ENCODE data around the gene RGS4. TPM values are rescaled to one million over a fixed set of nuclear protein-coding genes. Genes with fewer than 3 reads are reported as not detected.
"Not testable (repeated sequence)": the region's sequence is repeated elsewhere in the genome, so short reads cannot be mapped to it uniquely, and the experiment has no call there.

RGS4 gene
- total and polyA plus RNA-seq, 2 of the 13 experiments (the other 11 are each of a cell fraction or from before 2014, with no cell fraction given): not detected

- TF ChIP-seq HINFP (CRISPR knock-in tag; IDR thresholded peaks at IDR 0.05; ENCODE audit: low read depth): no peak
- no peak for TF ChIP-seq HNF1B (CRISPR knock-in tag; IDR thresholded peaks at IDR 0.05)
- TF ChIP-seq CHCHD3 (CRISPR knock-in tag; IDR thresholded peaks at IDR 0.05): no peak
- no peak for TF ChIP-seq PHF5A (CRISPR knock-in tag; IDR thresholded peaks at IDR 0.05; ENCODE audit: low read depth, unreplicated experiment)
- no peak for TF ChIP-seq ATF7 (IDR thresholded peaks at IDR 0.05)
- no peak for TF ChIP-seq ATF7 (CRISPR knock-in tag; IDR thresholded peaks at IDR 0.05)
- no peak for TF ChIP-seq DNMT3B (CRISPR knock-in tag; conservative IDR thresholded peaks at IDR 0.05)
- no peak for TF ChIP-seq NBN (conservative IDR thresholded peaks at IDR 0.05)
These were observed 16.7 kb downstream of the RGS4 start (continued) for GRCh38 chr1:163085904-163086268.

GRCh38 chr1:163089117-163089516 is 20.0 kb downstream of the RGS4 start:
- CTCF ChIA-PET (ENCODE audit: low intra/inter-chr PET ratio, low total read pairs); H3K4me3 ChIP-seq (replicated peaks in 1 of 3; ENCODE audit: insufficient read depth in 1 of 3, low read depth in 2 of 3, low read length in 3 of 3); H3K79me2 ChIP-seq (ENCODE audit: insufficient read depth, low read length); H3K4me2 ChIP-seq (ENCODE audit: low read depth, low read length); H3K27ac ChIP-seq (ENCODE audit: extremely low read length, insufficient read depth, low read length); H3K27me3 ChIP-seq (ENCODE audit: control insufficient read depth in 1 of 2, insufficient read depth in 2 of 2, low read length in 2 of 2); FAIRE-seq; DNase-seq (ENCODE audit: low spot score); ATAC-seq; H3K36me3 ChIP-seq (replicated peaks in 1 of 2; ENCODE audit: control insufficient read depth in 1 of 2, insufficient read depth in 2 of 2, low read length in 2 of 2); H3K4me1 ChIP-seq (ENCODE audit: insufficient read depth, low read length); H3K9me3 ChIP-seq (ENCODE audit: low read length); intact Hi-C loops (cut with micrococcal nuclease; ENCODE audit: unreplicated experiment); BruUV-seq (replicated peaks); H3K9ac ChIP-seq (ENCODE audit: insufficient read depth, low read depth, low read length); POLR2A ChIA-PET; H2AFZ ChIP-seq (ENCODE audit: low read length); in situ Hi-C loops (cut with HindIII; ENCODE audit: extremely low pct_ligation_motif_present, low pct_unique_long_range_greater_than_20kb); H4K20me1 ChIP-seq (ENCODE audit: insufficient read depth, low read length): not testable (repeated sequence)
- 24% methylated on average over 4 of the region's 4 CpGs for WGBS (ENCODE audit: low lambda C conversion rate)

Data from HepG2 (cell line).